ENCODE results near the gene MARCHF10.

MARCHF10 gene

DNA sequence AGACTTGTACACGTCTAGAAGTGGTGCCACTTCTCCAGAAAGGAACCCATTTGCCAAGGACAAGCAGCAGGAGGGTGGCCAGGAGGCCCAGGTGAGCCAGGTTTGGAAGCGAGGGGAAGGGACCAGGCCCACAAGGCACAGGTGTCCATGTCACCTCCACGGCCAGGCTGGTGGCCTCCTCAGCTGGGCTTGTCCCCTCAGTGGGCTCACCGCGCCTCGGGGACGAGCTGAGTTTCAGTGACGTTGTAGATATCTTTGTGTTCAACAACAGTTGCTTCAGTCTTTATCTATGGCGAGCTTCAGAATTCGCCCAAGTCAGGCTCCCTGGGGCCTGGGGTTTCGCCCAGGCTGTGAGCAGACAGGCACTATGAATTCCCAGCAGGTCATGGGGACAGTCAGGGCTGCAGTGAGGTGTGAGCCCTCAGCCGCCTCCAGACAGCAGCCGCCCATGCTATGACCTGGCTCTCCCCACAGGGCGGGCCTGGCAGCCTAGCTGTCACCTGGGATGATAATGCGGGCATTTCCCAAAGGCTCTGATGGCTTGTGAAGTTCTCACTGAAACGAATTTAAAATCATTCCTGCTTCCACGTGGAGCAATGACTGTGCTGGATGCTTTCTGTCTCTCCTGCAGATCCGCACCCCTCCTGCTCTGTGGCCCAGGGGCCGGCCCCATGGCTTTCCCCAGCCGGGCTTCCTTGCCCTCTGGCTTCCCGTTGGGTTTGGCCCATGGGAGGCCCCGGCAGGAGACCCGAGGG, 91.1 kb downstream of the MARCHF10 start:
- H3K36me3 ChIP-seq (replicated peaks): no peaks in the 10 kb centered on the region
- no peaks in the 10 kb centered on the region for H3K27me3 ChIP-seq (replicated peaks)
- TF ChIP-seq CTCF (IDR thresholded peaks at IDR 0.05; ENCODE audit: low read depth, low read length, missing control alignments): no peak
- in situ Hi-C loops (cut with HindIII; ENCODE audit: low pct_ligation_motif_present, low sequenced_read_pairs): no loop called here
- no peak for DNase-seq
- H3K27ac ChIP-seq: no peak overlapping the region
- no peak overlapping the region for H3K4me3 ChIP-seq (ENCODE audit: low read depth, low read length)

DNA sequence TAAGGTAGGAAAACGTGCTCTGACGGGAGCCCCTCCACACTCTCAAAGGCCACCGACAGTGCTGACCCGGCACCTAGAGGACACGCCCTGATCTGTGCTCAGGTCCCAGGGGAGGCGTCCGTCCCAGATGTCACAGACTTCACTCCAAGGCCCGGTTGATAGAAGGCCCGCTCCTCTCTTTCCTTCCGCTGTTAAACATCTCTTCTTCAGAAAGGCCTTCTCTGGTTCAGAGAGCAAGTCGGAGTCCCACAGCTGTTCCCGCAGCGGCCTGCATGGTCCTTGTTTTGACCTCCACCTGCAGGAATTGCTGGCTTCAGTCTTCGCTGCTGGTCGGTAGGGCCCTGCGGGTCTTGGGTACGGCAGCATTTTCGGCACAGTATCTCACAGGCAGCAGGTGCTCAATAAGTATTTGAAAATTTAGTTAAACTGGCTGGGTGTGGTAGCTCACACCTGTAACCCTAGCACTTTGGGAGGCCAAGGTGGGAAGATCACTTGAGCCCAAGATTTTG, 92.2 kb downstream of the MARCHF10 start:
- Histone ChIP-seq H3K4me3 (ENCODE audit: low read depth, low read length) (no peak overlapping the region), H3K27ac (no peak overlapping the region), H3K36me3 (replicated peaks) (no peaks in the 10 kb centered on the region), H3K27me3 (replicated peaks) (no peaks in the 10 kb centered on the region)
- in situ Hi-C loops (cut with HindIII; ENCODE audit: low pct_ligation_motif_present, low sequenced_read_pairs): no loop called here
- DNase-seq: no peak
- TF ChIP-seq CTCF (IDR thresholded peaks at IDR 0.05; ENCODE audit: low read depth, low read length, missing control alignments): no peak

GRCh38 chr17:62714016-62714777, 93.9 kb downstream of the MARCHF10 start:
- no peak for TF ChIP-seq CTCF (IDR thresholded peaks at IDR 0.05; ENCODE audit: low read depth, low read length, missing control alignments)
- no peaks in the 10 kb centered on the region for H3K27me3 ChIP-seq (replicated peaks)
- H3K4me3 ChIP-seq (ENCODE audit: low read depth, low read length): no peak overlapping the region
- peak overlapping the region; percentile 68 for H3K27ac ChIP-seq
- DNase-seq: peak; percentile 36
- in situ Hi-C loops (cut with HindIII; ENCODE audit: low pct_ligation_motif_present, low sequenced_read_pairs): no loop called here
- H3K36me3 ChIP-seq (replicated peaks): no peaks in the 10 kb centered on the region

- no peaks in the 10 kb centered on the region for H3K27me3 ChIP-seq (replicated peaks)
- no peaks in the 10 kb centered on the region for H3K36me3 ChIP-seq (replicated peaks)
- no peak for TF ChIP-seq CTCF (IDR thresholded peaks at IDR 0.05; ENCODE audit: low read depth, low read length, missing control alignments)
- no peak for DNase-seq
- in situ Hi-C loops (cut with HindIII; ENCODE audit: low pct_ligation_motif_present, low sequenced_read_pairs): no loop called here
- no peak overlapping the region for H3K27ac ChIP-seq
- no peak overlapping the region for H3K4me3 ChIP-seq (ENCODE audit: low read depth, low read length)
These were observed 94.8 kb downstream of the MARCHF10 start for GRCh38 chr17:62713086-62713881.

DNA sequence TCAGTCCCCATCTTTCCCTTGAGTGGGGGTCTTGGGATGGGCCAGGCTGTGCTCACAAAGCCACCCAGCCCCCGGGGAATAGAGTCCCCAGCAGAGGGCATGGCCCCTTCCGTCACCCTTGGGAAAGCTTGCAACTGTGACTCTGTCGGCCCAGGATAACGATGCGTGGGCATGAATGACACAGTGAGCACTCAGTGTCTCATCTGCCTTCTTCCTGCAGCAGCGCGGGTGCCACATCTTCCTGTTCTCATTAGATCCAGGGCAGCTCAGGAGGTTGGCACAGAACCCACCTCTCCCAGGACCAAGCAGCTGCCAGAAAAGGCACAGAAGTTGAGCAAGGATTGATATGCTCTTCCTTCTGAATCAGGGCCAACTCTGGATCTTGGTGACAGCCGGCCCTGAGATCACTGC, 95.9 kb downstream of the MARCHF10 start:
- no peak for DNase-seq
- in situ Hi-C loops (cut with HindIII; ENCODE audit: low pct_ligation_motif_present, low sequenced_read_pairs): no loop called here
- Histone ChIP-seq H3K27ac (no peak overlapping the region), H3K27me3 (replicated peaks) (no peaks in the 10 kb centered on the region), H3K36me3 (replicated peaks) (no peaks in the 10 kb centered on the region), H3K4me3 (ENCODE audit: low read depth, low read length) (no peak overlapping the region)
- no peak for TF ChIP-seq CTCF (IDR thresholded peaks at IDR 0.05; ENCODE audit: low read depth, low read length, missing control alignments)

Data from brain microvascular endothelial cell (primary cell).